ACC112 (cell line): Measurements from ENCODE around the gene ACTMAP.

Experiments
- H2AFZ ChIP-seq: fragments of 200-600 bp; sonication (generic); one replicate; pipeline ENCODE4 v1.6.0; 2017; ENCODE audit warnings: antibody characterized with exemption, low read length; ENCODE audit not compliant: unreplicated experiment
- H3K27ac ChIP-seq: fragments of 200-600 bp; sonication (generic); 2 replicates; pipeline ENCODE4 v1.5.1; 2014; ENCODE audit warnings: low read depth, mild to moderate bottlenecking, antibody characterized with exemption, low read length, moderate library complexity
- H3K27me3 ChIP-seq: fragments of 200-600 bp; sonication (generic); 2 replicates; pipeline ENCODE4 v1.6.1; 2014; ENCODE audit warnings: mild to moderate bottlenecking, antibody characterized with exemption, low read length, moderate library complexity, mixed read lengths; ENCODE audit not compliant: insufficient read depth
- H3K36me3 ChIP-seq: fragments of 200-600 bp; sonication (generic); 2 replicates; pipeline ENCODE4 v1.6.1; 2016; ENCODE audit warnings: mild to moderate bottlenecking, antibody characterized with exemption, low read length, moderate library complexity, mixed read lengths; ENCODE audit not compliant: insufficient read depth
- H3K4me1 ChIP-seq: fragments of 200-600 bp; sonication (generic); one replicate; pipeline ENCODE4 v1.6.1; 2016; ENCODE audit warnings: low read length, mixed read lengths; ENCODE audit not compliant: insufficient read depth, unreplicated experiment, control insufficient read depth
- H3K4me3 ChIP-seq: fragments of 200-600 bp; sonication (generic); 2 replicates; pipeline ENCODE4 v1.5.1; 2014; ENCODE audit warnings: mild to moderate bottlenecking, low read depth, low read length
- H3K79me2 ChIP-seq: fragments of 200-600 bp; sonication (generic); one replicate; pipeline ENCODE4 v1.6.0; 2016; ENCODE audit warnings: low read length; ENCODE audit not compliant: control insufficient read depth, unreplicated experiment, insufficient read depth

The ACTMAP gene

DNA sequence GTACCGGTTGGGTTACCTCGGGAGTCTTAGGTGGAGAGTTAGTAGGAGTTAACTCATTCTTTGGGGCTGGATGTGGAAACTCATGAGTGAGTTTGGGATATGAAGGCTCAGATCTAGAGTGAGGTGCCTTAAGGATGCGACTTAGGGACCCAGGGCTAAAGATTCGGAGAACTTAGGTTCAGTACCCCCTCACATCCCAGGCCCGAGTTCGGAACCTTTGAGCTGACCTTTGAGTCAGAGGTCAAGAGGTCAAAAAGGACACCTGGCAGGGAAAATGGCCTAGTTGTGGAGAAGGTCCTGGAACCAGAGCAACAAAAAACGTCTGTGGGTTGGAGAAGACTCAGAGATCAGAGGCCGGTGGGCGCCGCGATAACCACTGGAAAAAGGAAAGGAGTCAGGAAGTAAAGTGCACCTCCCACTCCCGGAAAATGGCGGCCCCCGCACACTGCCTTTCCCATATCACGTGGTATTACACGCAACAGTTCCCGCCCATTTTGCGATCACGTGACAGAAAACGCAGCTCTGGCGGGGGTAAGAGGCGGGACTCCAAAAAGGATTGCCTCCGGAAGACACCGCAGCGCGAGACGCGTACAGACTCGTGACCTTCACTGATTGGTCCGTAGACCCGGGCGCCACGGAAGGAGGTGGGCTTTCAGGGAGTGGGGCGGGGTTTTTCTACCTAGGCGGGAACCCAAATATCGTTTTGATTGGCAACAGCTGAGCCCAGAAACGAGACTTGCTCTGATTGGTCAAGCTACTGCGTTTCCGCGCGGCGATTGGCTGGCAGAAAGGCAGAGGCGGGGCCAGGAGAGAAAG, at the start of gene ACTMAP:
Gene ACTMAP, minus strand, starts transcription at position 420 of the 816 bp plus-strand sequence. CDS start 674 bp downstream, outside the sequence.
- H3K27ac ChIP-seq, result peak within 1 kb of the TSS; percentile 90
- peak within 1 kb of the TSS; percentile 88 for H3K4me3 ChIP-seq
- H3K4me1 ChIP-seq, result peaks cover 21% of the 10 kb centered on the region
- no peaks in the 10 kb centered on the region for H3K36me3 ChIP-seq
- H3K27me3 ChIP-seq, result no peaks in the 10 kb centered on the region
- H2AFZ ChIP-seq, result peak within 1 kb of the TSS; percentile 20
- peaks cover 34% of the 10 kb centered on the region for H3K79me2 ChIP-seq

DNA sequence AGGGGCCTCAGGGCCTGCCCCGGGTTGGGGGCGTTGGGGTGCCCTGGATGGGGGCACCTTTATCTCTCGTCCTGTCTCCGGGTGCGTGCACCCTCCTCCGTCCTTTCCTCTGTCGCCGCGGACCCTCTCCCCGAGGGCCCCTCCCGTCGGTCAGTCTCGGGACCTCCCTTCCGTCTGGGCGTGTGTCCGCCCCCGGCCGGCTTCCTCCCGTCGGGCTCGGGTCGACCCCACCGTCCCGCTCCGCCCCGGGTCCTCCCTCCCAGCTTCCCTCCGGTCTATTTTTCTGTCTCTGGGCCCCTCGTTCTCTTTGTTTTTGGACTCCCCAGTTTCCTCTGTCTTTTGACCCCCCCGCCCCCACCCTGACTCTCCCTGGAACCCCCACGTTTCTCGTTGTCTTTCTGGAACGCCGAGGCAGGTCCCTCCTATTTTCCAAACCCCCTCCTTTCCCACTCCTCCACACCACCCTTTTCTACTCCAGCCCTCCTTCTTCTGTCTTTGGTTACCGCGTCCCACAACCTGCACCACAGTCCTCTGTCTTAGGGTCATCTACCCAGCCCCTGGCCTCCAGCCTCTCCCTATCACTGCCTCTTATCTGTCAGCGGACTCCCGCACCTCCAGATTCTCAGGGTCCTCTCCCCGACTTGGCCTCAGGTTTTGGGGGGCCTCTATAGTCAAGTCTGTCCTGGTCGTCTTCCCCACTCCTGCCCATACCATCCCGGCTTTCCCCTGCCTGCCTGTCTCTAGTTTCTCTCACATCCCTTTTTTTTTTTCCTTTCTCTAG, 49.5 kb upstream of the ACTMAP start:
- Histone ChIP-seq H3K4me3 (peak overlapping the region; percentile 93), H3K4me1 (peaks cover 34% of the 10 kb centered on the region), H3K79me2 (peaks cover 51% of the 10 kb centered on the region), H3K27me3 (no peaks in the 10 kb centered on the region), H2AFZ (no peak overlapping the region), H3K27ac (peak overlapping the region; percentile 57; the same call in 1 of the 2 replicates), H3K36me3 (peaks cover 7% of the 10 kb centered on the region; the same call in 1 of the 2 replicates)

DNA sequence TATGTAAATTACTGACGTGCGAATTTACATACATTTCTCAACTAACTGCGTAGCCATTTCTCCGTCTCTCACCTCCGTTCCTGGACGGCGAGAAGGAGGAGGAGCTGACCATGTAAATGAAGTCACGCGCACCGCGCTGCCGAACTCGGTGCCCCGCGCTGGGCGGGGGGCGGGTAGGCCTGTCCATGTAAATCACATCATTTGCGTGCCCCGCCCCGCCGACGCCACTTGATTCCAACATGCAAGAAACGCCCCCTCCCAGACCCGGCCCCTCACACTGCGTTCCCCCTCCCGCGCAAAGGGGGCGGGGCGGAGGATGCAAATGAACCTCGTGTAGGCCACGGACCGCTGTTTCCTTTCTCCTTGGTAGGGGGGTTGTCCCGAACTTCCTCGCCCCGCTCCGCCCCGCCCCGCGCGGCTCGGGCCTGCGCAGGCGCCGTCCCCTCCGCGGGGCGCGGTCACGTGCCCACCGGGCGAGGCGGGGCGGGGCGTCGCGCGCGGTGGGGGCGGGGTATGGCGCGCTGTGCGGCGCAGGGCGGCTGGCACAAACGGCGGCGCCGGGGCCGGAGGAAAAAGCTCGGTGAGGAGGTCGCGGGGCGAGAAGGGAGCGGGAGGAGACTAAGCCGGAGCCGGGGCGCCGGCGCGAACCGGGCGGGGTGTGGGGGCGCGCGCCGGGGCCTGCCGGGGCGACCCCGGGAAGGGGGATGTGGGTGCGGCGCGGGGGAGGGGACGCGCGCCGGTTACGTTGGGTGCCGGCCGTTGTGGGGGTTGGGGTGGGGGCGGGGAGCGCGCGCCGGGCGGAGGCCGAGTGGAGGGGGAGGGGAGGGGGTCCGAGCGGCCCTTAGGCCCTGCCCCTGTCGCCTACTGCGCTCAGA, 48.6 kb upstream of the ACTMAP start, which contains the start of gene EGLN2:
Gene EGLN2, plus strand, starts transcription at position 509 of the 875 bp plus-strand sequence. CDS start 1,382 bp downstream, outside the sequence.
- Histone ChIP-seq H3K79me2 (peaks cover 44% of the 10 kb centered on the region), H2AFZ (peak within 1 kb of the TSS; percentile 85), H3K4me3 (peak within 1 kb of the TSS; percentile 93), H3K4me1 (peaks cover 34% of the 10 kb centered on the region), H3K27me3 (no peaks in the 10 kb centered on the region), H3K27ac (peak within 1 kb of the TSS; percentile 77), H3K36me3 (peaks cover 7% of the 10 kb centered on the region; the same call in 1 of the 2 replicates)

DNA sequence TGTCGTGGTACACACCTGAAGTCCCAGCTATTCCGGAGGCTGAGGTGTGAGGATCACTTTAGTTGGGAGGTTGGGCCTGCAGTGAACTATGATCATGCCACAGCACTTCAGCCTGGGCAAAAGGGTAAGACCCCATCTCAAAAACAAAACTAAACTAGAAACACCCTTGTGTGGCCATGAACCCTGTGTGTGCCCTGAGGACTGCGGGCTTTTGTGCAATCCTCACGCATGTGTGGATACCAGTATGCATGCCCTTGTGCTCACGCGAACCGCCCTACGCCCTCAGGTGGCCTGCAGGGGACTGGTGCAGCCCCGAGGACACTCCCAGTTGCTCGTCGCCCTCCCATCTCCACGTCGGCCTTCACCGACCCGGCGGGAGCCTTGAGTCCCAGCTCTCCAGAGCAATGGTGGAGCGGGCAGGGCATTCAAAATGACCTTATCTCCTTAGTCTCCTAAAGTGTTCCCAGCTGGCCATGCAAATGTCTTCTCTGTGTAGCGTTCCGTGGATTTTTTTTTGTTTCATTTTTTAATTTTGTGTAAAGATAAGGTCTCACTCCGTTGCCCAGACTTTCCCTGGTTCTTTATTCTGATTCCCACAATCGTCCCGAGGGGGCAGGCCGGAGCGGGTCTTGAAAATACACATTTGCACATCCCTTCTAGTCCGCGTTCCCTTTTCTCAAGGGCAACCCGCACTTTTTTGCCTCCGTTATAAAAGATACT, 47.8 kb upstream of the ACTMAP start:
- H3K4me1 ChIP-seq, result peaks cover 26% of the 10 kb centered on the region
- peak overlapping the region; percentile 87 for H3K4me3 ChIP-seq
- H2AFZ ChIP-seq, result peak overlapping the region; percentile 85
- H3K27me3 ChIP-seq, result no peaks in the 10 kb centered on the region
- peaks cover 7% of the 10 kb centered on the region; the same call in 1 of the 2 replicates for H3K36me3 ChIP-seq
- peak overlapping the region; percentile 77 for H3K27ac ChIP-seq
- H3K79me2 ChIP-seq, result peaks cover 36% of the 10 kb centered on the region

DNA sequence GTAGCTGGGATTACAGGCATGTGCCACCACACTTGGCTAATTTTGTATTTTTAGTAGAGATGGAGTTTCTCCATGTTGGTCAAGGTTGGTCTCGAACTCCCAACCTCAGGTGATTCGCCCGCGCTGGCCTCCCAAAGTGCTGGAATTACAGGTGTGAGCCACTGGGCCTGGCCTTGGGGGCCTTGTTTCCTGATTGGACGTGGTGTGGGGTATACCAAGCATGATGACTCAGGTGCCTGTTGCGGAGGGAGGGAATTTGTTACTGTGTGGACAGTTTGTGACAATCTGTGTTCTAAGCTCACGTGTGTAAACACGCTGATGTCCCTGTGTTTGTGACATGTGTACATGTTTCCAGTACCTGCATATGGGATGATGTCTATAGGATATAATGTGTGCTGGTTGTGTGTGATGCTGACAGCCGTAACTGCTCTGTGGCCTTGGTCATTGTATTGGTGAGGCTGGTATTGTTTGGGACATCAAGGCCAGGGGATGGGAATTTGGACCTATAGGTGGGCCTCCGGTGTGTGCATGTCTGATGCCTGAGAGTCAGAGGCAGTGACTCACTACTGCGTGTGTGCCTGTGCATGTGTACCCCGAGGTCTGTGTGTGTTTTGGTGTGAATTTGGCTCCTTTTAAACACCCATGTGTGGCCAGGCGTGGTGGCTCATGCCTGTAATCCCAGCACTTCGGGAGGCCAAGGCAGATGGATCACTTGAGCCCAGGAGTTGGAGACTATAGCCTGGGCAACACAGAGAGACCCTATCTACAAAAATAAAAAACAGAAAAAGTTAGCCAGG, 47.1 kb upstream of the ACTMAP start:
- Histone ChIP-seq H3K36me3 (peaks cover 7% of the 10 kb centered on the region; the same call in 1 of the 2 replicates), H3K27me3 (no peaks in the 10 kb centered on the region), H3K27ac (no peak overlapping the region), H3K4me3 (peak overlapping the region; percentile 87), H2AFZ (peak overlapping the region; percentile 85), H3K4me1 (peaks cover 18% of the 10 kb centered on the region), H3K79me2 (peaks cover 28% of the 10 kb centered on the region)

DNA sequence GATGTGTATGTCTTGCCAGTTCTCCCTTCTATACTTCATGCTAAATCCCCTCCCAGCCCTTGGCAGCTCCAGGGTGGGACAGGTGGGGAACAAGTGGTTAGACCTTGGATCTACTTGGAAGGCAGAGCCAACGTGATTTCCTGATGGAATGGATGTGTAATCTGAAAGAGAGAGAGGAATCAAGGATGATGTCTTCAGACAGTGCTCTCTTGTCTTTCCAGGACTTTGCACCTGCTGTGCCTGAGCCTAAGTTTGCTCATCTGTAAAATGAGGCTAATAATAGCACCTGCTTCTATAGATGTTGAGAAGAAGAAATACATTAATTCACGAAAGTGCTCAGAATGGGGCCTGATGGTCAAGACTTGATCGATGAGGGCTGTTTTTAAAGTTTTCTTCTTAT, 41.7 kb upstream of the ACTMAP start:
- H3K4me3 ChIP-seq, result no peak overlapping the region
- no peaks in the 10 kb centered on the region for H3K27me3 ChIP-seq
- no peak overlapping the region for H3K27ac ChIP-seq
- no peaks in the 10 kb centered on the region for H3K79me2 ChIP-seq
- H3K36me3 ChIP-seq, result no peaks in the 10 kb centered on the region
- H3K4me1 ChIP-seq, result no peaks in the 10 kb centered on the region
- H2AFZ ChIP-seq, result no peak overlapping the region

DNA sequence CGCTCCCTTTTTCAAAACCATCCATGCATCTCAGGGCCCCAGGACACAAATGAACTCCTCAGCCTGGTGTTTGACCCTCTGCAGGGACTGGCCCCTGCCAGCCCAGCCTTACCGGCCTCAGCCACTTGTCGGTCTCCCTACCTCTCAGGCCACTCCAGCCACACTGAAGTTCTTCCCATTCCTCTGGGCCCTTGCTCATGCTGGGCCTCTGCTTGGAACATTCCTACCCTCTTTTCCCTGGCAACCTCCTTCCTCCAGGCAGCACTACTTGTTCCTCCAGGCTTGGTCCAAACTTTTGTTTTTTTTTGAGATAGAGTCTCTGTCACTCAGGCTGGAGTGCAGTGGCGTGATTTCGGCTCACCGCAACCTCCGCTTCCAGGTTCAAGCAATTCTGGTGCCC, 41.1 kb upstream of the ACTMAP start:
- Histone ChIP-seq H3K79me2 (no peaks in the 10 kb centered on the region), H3K4me1 (no peaks in the 10 kb centered on the region), H3K4me3 (no peak overlapping the region), H3K27me3 (no peaks in the 10 kb centered on the region), H2AFZ (no peak overlapping the region), H3K36me3 (no peaks in the 10 kb centered on the region), H3K27ac (no peak overlapping the region)

DNA sequence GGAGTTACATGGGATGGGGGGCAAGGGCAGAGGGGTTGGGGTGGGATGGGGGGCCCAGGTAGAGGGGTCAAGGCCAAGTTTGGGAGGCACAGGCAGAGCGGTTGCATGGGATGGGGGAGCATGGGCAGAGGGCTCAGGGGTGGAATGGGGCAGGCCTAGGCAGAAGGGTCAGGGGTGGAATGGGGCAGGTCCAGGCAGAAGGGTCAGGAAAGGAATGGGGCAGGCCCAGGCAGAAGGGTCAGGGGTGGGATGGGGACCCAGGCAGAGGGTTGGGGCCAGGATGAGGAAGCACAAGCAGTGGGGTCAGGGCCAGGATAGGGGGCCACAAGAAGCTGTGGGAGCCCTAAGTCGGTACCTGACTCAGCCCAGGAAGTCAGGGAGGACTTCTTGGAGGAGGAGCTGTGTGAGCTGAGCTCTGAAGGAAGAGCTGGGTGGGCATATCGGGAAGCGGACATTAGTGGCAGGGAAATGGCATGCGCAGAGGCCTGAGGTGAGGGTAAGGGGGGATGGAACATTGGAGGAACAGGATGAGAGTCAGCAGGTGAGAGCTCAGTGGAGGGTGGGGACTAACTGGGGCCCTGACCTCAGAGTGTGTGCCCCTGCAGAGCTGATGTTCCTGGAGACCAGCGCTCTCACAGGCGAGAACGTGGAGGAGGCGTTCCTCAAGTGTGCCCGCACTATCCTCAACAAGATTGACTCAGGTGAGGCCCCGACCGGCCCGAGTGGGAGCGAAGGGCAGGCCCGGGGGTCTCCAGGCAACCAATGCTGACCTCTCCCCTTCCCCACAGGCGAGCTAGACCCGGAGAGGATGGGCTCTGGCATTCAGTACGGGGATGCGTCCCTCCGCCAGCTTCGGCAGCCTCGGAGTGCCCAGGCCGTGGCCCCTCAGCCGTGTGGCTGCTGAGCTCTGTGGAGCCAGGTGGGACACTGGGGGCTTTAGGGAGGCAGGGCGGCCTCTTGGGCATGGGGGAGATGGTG, 36.1 kb upstream of the ACTMAP start:
- Histone ChIP-seq H3K27ac (no peak overlapping the region), H3K27me3 (no peaks in the 10 kb centered on the region), H3K79me2 (no peaks in the 10 kb centered on the region), H3K4me3 (no peak overlapping the region), H2AFZ (no peak overlapping the region), H3K4me1 (no peaks in the 10 kb centered on the region), H3K36me3 (no peaks in the 10 kb centered on the region)
